Stimulated activated CD4-positive, alpha-beta T cell treated with anti-CD3 and anti-CD28 coated beads, Interleukin-1b, Interleukin-23, amount 100 ng/mL, for 24 hours (primary cell): ENCODE results near the gene C1D.
"Not testable (repeated sequence)": the region's sequence is repeated elsewhere in the genome, so short reads cannot be mapped to it uniquely, and the experiment has no call there.

Experiments
- DNase-seq, 4 experiments: peaks; one replicate each; pipeline ENCODE4 v3.0.0-alpha.2; 2020; ENCODE audit warnings: low read depth in 4 of 4, low spot score in 1 of 4

Gene C1D

DNA sequence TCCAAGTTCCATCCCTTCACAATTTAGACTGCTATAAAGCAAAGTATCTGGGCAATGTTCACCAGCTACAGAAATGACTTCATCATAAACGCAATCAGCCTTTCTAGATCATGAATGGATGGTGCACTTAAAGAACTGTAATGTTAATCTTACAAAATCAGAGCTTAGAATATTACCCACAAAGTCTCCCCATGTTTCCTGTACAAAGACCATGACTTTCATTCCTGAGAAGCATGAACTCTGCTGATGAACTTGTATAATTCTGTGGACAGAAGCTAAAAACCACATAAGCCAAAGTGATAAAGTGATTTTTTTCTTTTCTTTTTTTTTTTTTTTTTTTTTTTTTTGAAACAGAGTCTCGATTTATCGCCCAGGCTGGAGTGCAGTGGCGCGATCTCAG lies 53.3 kb downstream of the C1D start:
- no peak for DNase-seq

DNA sequence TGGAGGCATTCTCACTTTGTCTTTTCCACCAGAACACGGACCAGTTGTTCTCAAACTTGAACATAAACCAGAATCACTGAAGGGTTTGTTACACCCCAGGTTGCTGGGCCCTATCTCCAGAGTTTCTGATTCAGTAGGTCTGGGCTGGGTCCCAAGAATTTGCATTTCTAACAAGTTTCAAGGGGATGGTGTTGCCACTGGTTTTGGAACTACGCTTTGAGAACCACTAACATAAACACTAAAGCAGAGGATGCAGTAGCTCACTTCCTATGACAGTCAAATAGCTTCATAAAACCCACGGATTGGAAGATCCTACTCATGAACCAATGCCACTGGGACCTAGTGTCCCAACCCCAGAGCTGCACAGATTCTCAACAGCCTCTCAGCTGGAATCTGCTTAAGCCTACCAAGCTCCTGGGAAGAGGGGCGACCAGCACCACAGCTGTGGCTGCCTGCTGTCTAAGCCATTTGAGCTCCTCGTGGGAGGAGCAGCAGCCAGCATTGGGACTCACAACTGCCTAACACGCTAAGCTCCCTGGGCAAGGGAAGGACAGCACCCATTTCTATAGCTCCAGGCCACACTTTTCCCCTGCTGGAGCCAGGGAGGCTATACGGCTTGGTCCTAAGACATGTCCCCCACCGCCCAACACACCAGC lies 62.5 kb downstream of the C1D start:
- DNase-seq, result no peak

GRCh38 chr2:67999332-67999731 lies 63.5 kb downstream of the C1D start:
- DNase-seq, result no peak

DNA sequence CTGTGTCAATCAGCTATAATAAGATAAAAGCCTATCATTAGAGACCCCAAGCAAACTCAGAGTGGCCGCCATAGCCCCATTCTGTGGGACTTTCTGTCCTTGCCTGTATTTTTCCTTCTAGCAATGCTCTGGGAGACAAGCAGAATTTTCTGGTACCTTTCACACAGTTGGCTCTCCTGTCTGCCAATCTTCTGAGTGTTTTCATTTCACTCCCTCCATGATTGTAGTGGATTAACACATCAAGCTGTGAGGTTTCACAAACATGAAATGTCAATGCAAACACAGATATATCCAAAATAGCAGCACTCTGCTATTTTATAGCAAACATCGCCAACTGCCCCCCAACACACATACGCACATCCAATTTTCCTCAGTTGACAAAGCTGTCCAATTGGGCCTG lies 64.9 kb downstream of the C1D start:
- DNase-seq, result no peak

GRCh38 chr2:67997528-67997900 lies 65.3 kb downstream of the C1D start:
- DNase-seq, result no peak

DNA sequence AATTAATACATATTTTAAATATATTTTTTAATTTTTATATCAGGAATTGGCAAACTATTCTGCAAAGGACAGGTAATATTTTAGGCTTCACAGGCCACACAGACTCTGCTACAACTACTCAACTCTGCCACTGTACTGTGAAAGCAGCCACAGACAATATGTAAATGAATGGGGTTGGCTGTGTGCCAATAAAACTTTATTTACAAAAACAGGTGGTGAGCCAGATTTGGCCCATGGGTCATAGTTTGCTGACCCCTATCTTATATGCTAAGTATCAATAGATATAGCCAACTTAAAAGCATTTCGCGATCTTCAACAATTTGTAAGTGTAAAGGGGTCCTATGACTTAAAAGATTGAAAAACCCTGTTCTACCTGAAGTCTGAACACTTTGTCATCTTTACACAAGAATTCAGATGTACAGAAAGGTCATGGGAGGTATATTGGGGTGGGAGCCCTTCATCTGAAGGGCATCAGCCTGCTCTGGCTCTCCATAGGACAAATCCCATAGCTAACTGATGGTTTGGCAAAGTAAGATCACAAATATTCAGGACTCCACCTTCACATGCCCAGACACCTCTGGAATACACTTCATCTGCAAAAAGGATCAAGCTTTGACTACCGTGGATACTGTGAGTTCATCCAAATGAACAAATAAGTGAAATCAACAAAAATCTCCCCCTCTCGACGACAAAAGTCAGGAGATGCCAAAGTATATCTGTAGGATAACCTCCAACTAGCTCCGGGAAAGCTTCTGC lies 65.9 kb downstream of the C1D start:
- no peak for DNase-seq

- no peak for DNase-seq
Measured at GRCh38 chr2:67994716-67995115, 68.1 kb downstream of the C1D start.

- DNase-seq, result not testable (repeated sequence)
Measured at GRCh38 chr2:67994069-67994468, 68.7 kb downstream of the C1D start.

DNA sequence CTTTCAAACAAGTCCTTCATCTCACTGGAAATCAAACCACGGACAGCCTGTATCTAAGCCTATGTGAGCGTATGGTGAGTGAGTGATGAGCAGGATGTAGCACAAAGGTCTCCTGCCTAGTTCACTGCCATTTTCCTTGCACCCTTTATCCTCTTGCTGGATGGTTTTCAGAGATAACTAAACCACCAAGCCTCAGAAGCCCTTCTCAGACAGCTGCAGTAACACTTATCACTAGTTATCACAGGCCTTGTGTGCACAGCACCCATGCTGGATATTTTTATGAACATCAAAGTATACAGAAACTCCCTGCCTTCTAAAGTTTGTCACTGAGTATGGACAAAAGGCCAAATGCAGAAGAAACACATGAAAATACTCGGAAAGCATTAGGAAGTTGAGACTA lies 69.5 kb downstream of the C1D start:
- DNase-seq, result no peak

- DNase-seq, result no peak
Measured at GRCh38 chr2:67991456-67991855, 71.3 kb downstream of the C1D start.
